Measurements from ENCODE around the gene CHKA.

GRCh38 chr11:68117853-68118470 lies 3.2 kb downstream of the CHKA start:
- no peak for TF ChIP-seq POLR2A (IDR thresholded peaks at IDR 0.05)
- TF ChIP-seq, protein P1, sequence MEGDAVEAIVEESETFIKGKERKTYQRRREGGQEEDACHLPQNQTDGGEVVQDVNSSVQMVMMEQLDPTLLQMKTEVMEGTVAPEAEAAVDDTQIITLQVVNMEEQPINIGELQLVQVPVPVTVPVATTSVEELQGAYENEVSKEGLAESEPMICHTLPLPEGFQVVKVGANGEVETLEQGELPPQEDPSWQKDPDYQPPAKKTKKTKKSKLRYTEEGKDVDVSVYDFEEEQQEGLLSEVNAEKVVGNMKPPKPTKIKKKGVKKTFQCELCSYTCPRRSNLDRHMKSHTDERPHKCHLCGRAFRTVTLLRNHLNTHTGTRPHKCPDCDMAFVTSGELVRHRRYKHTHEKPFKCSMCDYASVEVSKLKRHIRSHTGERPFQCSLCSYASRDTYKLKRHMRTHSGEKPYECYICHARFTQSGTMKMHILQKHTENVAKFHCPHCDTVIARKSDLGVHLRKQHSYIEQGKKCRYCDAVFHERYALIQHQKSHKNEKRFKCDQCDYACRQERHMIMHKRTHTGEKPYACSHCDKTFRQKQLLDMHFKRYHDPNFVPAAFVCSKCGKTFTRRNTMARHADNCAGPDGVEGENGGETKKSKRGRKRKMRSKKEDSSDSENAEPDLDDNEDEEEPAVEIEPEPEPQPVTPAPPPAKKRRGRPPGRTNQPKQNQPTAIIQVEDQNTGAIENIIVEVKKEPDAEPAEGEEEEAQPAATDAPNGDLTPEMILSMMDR (IDR thresholded peaks at IDR 0.05), result no peak
- no peak for TF ChIP-seq EP300 (IDR thresholded peaks at IDR 0.05)

All from stomach (tissue), 4 donors.